GM23338 (cell line): Measurements from ENCODE around the gene ARL5A. TPM values are rescaled to one million over a fixed set of nuclear protein-coding genes. Genes with fewer than 3 reads are reported as not detected.

Experiments
- ATAC-seq: fragments of 200-7000 bp; cut with Tn5 transposase; 3 replicates; pipeline ENCODE4 v1.9.1; 2020
- DNase-seq: peaks from one replicate; pipeline ENCODE4 v3.0.0-alpha.2; 2015; ENCODE audit warnings: low spot score
- H2AFZ ChIP-seq: fragments of 200-600 bp; sonication (generic); 2 replicates; pipeline ENCODE4 v1.8.0; 2016; ENCODE audit warnings: antibody characterized with exemption, mild to moderate bottlenecking, moderate library complexity
- H3F3A ChIP-seq: fragments of 200-600 bp; sonication (generic); replicated peaks from 2 replicates; pipeline ENCODE4 v1.8.0; 2017; ENCODE audit warnings: antibody characterized with exemption, mixed run types, low read depth
- H3K27ac ChIP-seq: fragments of 200-600 bp; sonication (generic); 2 replicates; pipeline ENCODE4 v1.6.1; 2016; ENCODE audit warnings: low read depth
- H3K27me3 ChIP-seq: fragments of 200-600 bp; sonication (generic); 2 replicates; pipeline ENCODE4 v1.8.0; 2016; ENCODE audit warnings: mild to moderate bottlenecking, mixed run types, moderate library complexity; ENCODE audit not compliant: insufficient read depth
- H3K36me3 ChIP-seq: fragments of 200-600 bp; sonication (generic); 2 replicates; pipeline ENCODE4 v1.8.0; 2016; ENCODE audit warnings: mild to moderate bottlenecking; ENCODE audit not compliant: insufficient read depth
- H3K4me1 ChIP-seq: fragments of 200-600 bp; sonication (generic); 2 replicates; pipeline ENCODE4 v1.8.0; 2016; ENCODE audit warnings: mild to moderate bottlenecking, moderate library complexity; ENCODE audit not compliant: insufficient read depth
- H3K4me2 ChIP-seq: fragments of 200-600 bp; sonication (generic); 2 replicates; pipeline ENCODE4 v1.7.1; 2017; ENCODE audit warnings: mixed run types
- H3K4me3 ChIP-seq: fragments of 200-600 bp; sonication (generic); 2 replicates; pipeline ENCODE4 v1.6.1; 2016; ENCODE audit warnings: mixed run types
- H3K79me2 ChIP-seq: fragments of 200-600 bp; sonication (generic); replicated peaks from 2 replicates; pipeline ENCODE4 v1.8.0; 2017; ENCODE audit warnings: mild to moderate bottlenecking; ENCODE audit not compliant: insufficient read depth
- H3K9me2 ChIP-seq: fragments of 200-600 bp; sonication (generic); 2 replicates; pipeline ENCODE4 v1.8.0; 2017; ENCODE audit not compliant: insufficient read depth
- H4K20me1 ChIP-seq: fragments of 200-600 bp; sonication (generic); replicated peaks from 2 replicates; pipeline ENCODE4 v1.8.0; 2017; ENCODE audit warnings: mild to moderate bottlenecking; ENCODE audit not compliant: insufficient read depth
- H3K27ac Mint-ChIP-seq: 2 replicates; pipeline ENCODE4 v1.8.0; 2020; ENCODE audit warnings: inconsistent platforms, mild to moderate bottlenecking, moderate library complexity, mixed read lengths
- H3K27me3 Mint-ChIP-seq: 3 replicates; pipeline ENCODE4 v1.8.0; 2022; ENCODE audit warnings: low read depth, mild to moderate bottlenecking, moderate library complexity, mixed read lengths, inconsistent platforms; ENCODE audit not compliant: insufficient read depth, poor library complexity
- H3K36me3 Mint-ChIP-seq: 3 replicates; pipeline ENCODE4 v1.8.0; 2021; ENCODE audit warnings: low read depth, mild to moderate bottlenecking, inconsistent platforms, moderate library complexity, mixed read lengths
- H3K4me1 Mint-ChIP-seq: 3 replicates; pipeline ENCODE4 v1.8.0; 2020; ENCODE audit warnings: mild to moderate bottlenecking, inconsistent platforms, mixed read lengths
- H3K4me3 Mint-ChIP-seq: 3 replicates; pipeline ENCODE4 v1.8.0; 2021; ENCODE audit warnings: moderate library complexity, mild to moderate bottlenecking, inconsistent platforms, mixed read lengths
- H3K9me3 Mint-ChIP-seq: 3 replicates; pipeline ENCODE4 v1.8.0; 2020; ENCODE audit warnings: moderate library complexity, mild to moderate bottlenecking, inconsistent platforms, mixed read lengths
- CREB1 ChIP-seq: fragments of 250-450 bp; sonication (Bioruptor Pico); IDR thresholded peaks from 2 replicates; pipeline ENCODE4 v1.5.0; 2020; ENCODE audit warnings: low read depth, mild to moderate bottlenecking, moderate library complexity
- ETS1 ChIP-seq: IDR thresholded peaks from 2 replicates; pipeline ENCODE4 v1.6.1; 2016; ENCODE audit warnings: antibody characterized with exemption
- EZH2 ChIP-seq: fragments of 200-600 bp; sonication (generic); IDR thresholded peaks from one replicate; pipeline ENCODE4 v1.8.0; 2017; ENCODE audit warnings: antibody characterized with exemption, mild to moderate bottlenecking, low read depth; ENCODE audit not compliant: unreplicated experiment
- EZH2phosphoT487 ChIP-seq: fragments of 200-600 bp; sonication (generic); IDR thresholded peaks from one replicate; pipeline ENCODE4 v1.8.1; 2018; ENCODE audit warnings: antibody characterized with exemption; ENCODE audit not compliant: unreplicated experiment
- JUNB ChIP-seq: IDR thresholded peaks from one replicate; pipeline ENCODE4 v1.6.1; 2016; ENCODE audit warnings: antibody characterized with exemption; ENCODE audit not compliant: unreplicated experiment
- NANOG ChIP-seq: IDR thresholded peaks from 2 replicates; pipeline ENCODE4 v1.6.1; 2016; ENCODE audit warnings: antibody characterized with exemption, borderline replicate concordance
- POLR2AphosphoS5 ChIP-seq: IDR thresholded peaks from 2 replicates; pipeline ENCODE4 v1.6.1; 2016; ENCODE audit warnings: antibody characterized with exemption, low read depth
- STAT1 ChIP-seq: IDR thresholded peaks from one replicate; pipeline ENCODE4 v1.6.1; 2016; ENCODE audit warnings: antibody characterized with exemption; ENCODE audit not compliant: unreplicated experiment
- ZNF114 ChIP-seq: fragments of 250-450 bp; sonication (Bioruptor Pico); IDR thresholded peaks from 2 replicates; pipeline ENCODE4 v1.5.0; 2020; ENCODE audit warnings: mild to moderate bottlenecking, moderate library complexity
- ZNF331 ChIP-seq: fragments of 250-450 bp; sonication (Bioruptor Pico); IDR thresholded peaks from 2 replicates; pipeline ENCODE4 v1.5.0; 2020; ENCODE audit warnings: low read depth, mild to moderate bottlenecking, moderate library complexity
- ZNF462 ChIP-seq: fragments of 250-450 bp; sonication (Bioruptor Pico); IDR thresholded peaks from 2 replicates; pipeline ENCODE4 v1.5.0; 2020; ENCODE audit warnings: mild to moderate bottlenecking, moderate library complexity
- polyA plus RNA-seq: library from polyadenylated mRNA; unstranded; fragments of >200 nt; fragmentation: Nextera tagmentation; extraction: Ambion mirVana; gene quantifications from 2 replicates; pipeline ENCODE4 v1.2.1, GENCODE V29; 2016
- total RNA-seq: library from RNA; depleted of rRNA; stranded (reverse); fragments of >200 nt; shearing (Covaris generic); gene quantifications from 2 replicates; pipeline ENCODE4 v1.2.3, GENCODE V29; 2014
- TF ChIP-seq, protein P1 (sequence below), 2 experiments: fragments of 200-600 bp in 1 of 2; sonication (generic) in 1 of 2; conservative IDR thresholded peaks; 2 replicates each; pipeline versions ENCODE4 v1.5.1 to v1.6.1; 2016 to 2017; ENCODE audit warnings: antibody characterized with exemption in 2 of 2, low read depth in 2 of 2, mild to moderate bottlenecking in 2 of 2, moderate library complexity in 1 of 2
- TF ChIP-seq, protein P2 (sequence below): IDR thresholded peaks from one replicate; pipeline ENCODE4 v1.6.1; 2018; ENCODE audit warnings: antibody characterized with exemption; ENCODE audit not compliant: unreplicated experiment

The ARL5A gene
- total and polyA plus RNA-seq, 2 experiments from 2014 or later = 26.8 to 104 TPM

DNA sequence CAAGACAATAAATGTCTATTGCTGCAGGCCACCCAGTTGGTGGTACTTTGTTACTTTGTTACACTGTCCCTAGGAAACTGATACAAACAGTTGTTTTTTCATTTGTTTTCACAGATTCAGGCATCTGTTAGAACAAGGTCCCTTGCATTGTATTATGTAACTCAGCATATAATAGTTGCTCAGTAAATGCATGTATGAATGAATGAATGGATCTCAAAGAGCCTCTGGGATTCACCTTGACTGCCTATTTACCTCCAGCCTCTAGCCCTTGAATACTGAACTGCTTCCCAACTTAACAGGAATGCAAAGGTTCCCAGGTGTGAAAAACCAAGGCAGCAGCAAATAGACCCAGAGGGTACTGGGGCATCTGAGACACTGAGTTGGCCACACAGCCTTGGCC is 66.5 kb downstream of the ARL5A start:
- H4K20me1 ChIP-seq = no peaks in the 10 kb centered on the region
- no peaks in the 10 kb centered on the region for H3K9me3 Mint-ChIP-seq
- peaks cover 13% of the 10 kb centered on the region for H3K4me1 Mint-ChIP-seq
- H3K27ac ChIP-seq = no peak overlapping the region
- no peak for ATAC-seq
- H3K36me3 Mint-ChIP-seq = no peaks in the 10 kb centered on the region
- no peak overlapping the region for H3K4me3 Mint-ChIP-seq
- no peak overlapping the region for H3K4me3 ChIP-seq
- H3K27ac Mint-ChIP-seq = no peak overlapping the region
- H3K79me2 ChIP-seq = no peaks in the 10 kb centered on the region
- H3K4me1 ChIP-seq = 0 out of 2 replicates have a peak, but pooled peaks cover 6% of the 10 kb centered on the region
- H2AFZ ChIP-seq = no peak overlapping the region
- H3K27me3 Mint-ChIP-seq = peaks cover 9% of the 10 kb centered on the region
- TF ChIP-seq, protein P1, sequence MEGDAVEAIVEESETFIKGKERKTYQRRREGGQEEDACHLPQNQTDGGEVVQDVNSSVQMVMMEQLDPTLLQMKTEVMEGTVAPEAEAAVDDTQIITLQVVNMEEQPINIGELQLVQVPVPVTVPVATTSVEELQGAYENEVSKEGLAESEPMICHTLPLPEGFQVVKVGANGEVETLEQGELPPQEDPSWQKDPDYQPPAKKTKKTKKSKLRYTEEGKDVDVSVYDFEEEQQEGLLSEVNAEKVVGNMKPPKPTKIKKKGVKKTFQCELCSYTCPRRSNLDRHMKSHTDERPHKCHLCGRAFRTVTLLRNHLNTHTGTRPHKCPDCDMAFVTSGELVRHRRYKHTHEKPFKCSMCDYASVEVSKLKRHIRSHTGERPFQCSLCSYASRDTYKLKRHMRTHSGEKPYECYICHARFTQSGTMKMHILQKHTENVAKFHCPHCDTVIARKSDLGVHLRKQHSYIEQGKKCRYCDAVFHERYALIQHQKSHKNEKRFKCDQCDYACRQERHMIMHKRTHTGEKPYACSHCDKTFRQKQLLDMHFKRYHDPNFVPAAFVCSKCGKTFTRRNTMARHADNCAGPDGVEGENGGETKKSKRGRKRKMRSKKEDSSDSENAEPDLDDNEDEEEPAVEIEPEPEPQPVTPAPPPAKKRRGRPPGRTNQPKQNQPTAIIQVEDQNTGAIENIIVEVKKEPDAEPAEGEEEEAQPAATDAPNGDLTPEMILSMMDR (conservative IDR thresholded peaks at IDR 0.05; ENCODE audit: low read depth in 2 of 2) = no peak
- no peak for TF ChIP-seq NANOG
- TF ChIP-seq CREB1 (CRISPR knock-in tag) = no peak
- TF ChIP-seq POLR2AphosphoS5 = no peak
- TF ChIP-seq, protein P2, sequence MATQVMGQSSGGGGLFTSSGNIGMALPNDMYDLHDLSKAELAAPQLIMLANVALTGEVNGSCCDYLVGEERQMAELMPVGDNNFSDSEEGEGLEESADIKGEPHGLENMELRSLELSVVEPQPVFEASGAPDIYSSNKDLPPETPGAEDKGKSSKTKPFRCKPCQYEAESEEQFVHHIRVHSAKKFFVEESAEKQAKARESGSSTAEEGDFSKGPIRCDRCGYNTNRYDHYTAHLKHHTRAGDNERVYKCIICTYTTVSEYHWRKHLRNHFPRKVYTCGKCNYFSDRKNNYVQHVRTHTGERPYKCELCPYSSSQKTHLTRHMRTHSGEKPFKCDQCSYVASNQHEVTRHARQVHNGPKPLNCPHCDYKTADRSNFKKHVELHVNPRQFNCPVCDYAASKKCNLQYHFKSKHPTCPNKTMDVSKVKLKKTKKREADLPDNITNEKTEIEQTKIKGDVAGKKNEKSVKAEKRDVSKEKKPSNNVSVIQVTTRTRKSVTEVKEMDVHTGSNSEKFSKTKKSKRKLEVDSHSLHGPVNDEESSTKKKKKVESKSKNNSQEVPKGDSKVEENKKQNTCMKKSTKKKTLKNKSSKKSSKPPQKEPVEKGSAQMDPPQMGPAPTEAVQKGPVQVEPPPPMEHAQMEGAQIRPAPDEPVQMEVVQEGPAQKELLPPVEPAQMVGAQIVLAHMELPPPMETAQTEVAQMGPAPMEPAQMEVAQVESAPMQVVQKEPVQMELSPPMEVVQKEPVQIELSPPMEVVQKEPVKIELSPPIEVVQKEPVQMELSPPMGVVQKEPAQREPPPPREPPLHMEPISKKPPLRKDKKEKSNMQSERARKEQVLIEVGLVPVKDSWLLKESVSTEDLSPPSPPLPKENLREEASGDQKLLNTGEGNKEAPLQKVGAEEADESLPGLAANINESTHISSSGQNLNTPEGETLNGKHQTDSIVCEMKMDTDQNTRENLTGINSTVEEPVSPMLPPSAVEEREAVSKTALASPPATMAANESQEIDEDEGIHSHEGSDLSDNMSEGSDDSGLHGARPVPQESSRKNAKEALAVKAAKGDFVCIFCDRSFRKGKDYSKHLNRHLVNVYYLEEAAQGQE = no peak
- TF ChIP-seq ZNF114 (CRISPR knock-in tag) = no peak
- no peak for TF ChIP-seq ZNF462 (CRISPR knock-in tag)
- TF ChIP-seq JUNB = no peak
- no peak for TF ChIP-seq ZNF331 (CRISPR knock-in tag)
- no peak for TF ChIP-seq STAT1
- TF ChIP-seq EZH2 = no peak
- TF ChIP-seq EZH2phosphoT487 = no peak
- TF ChIP-seq ETS1 = no peak
- H3F3A ChIP-seq = no peaks in the 10 kb centered on the region
- no peak overlapping the region for H3K4me2 ChIP-seq
- no peaks in the 10 kb centered on the region for H3K36me3 ChIP-seq
- peaks cover 5% of the 10 kb centered on the region; the same call in 1 of the 2 replicates for H3K9me2 ChIP-seq
- no peaks in the 10 kb centered on the region for H3K27me3 ChIP-seq
- no peak for DNase-seq
